Panc1 (cell line): ENCODE results near the gene SPDYC. TPM values are rescaled to one million over a fixed set of nuclear protein-coding genes. Genes with fewer than 3 reads are reported as not detected.

ENCODE experiments used
- ATAC-seq: fragments of 200-7000 bp; cut with Tn5 transposase; 2 replicates; pipeline ENCODE4 v1.9.1; 2020; ENCODE audit warnings: mild to moderate bottlenecking, moderate library complexity
- BruUV-seq: library from RNA; stranded (reverse); fragments of 400-500 nt; replicated peaks from 2 replicates; lab custom pipeline; 2021; lab: Mats Ljungman, UMichigan
- CTCF ChIA-PET: fragments of 300-600 bp; sonication (Branson Sonifier 250); formaldehyde crosslinking; loops from one replicate; lab custom pipeline; 2022; ENCODE audit warnings: antibody characterized with exemption; lab: Charles Lee
- POLR2A ChIA-PET: fragments of 300-600 bp; sonication (Branson Sonifier 250); formaldehyde crosslinking; loops from one replicate; lab custom pipeline; 2022; ENCODE audit warnings: antibody characterized with exemption; lab: Charles Lee
- DNase-seq: peaks from one replicate; pipeline ENCODE4 v3.0.0-alpha.2; 2010; ENCODE audit warnings: low read depth, low spot score
- H3K27ac ChIP-seq: 2 replicates; pipeline ENCODE4 v1.5.1; 2011; ENCODE audit warnings: mild to moderate bottlenecking, low read length, inconsistent platforms
- H3K27me3 ChIP-seq: fragments of 200-500 bp; sonication (Bioruptor generic); 2 replicates; pipeline ENCODE4 v1.6.0; 2014; ENCODE audit warnings: low read length, inconsistent platforms; ENCODE audit not compliant: control insufficient read depth, insufficient read depth
- H3K36me3 ChIP-seq: fragments of 200-500 bp; sonication (Bioruptor generic); 2 replicates; pipeline ENCODE4 v1.5.1; 2014; ENCODE audit warnings: inconsistent platforms, mild to moderate bottlenecking, low read length, moderate library complexity; ENCODE audit not compliant: control insufficient read depth, insufficient read depth
- H3K4me1 ChIP-seq: 2 replicates; pipeline ENCODE4 v1.5.1; 2011; ENCODE audit warnings: inconsistent platforms, mild to moderate bottlenecking, low read length, moderate library complexity; ENCODE audit not compliant: control insufficient read depth, insufficient read depth
- H3K4me3 ChIP-seq, 2 experiments: 2 replicates each; pipeline ENCODE4 v1.5.1; 2011 to 2012; ENCODE audit warnings: low read depth in 2 of 2, low read length in 2 of 2, mild to moderate bottlenecking in 2 of 2, inconsistent platforms in 1 of 2, moderate library complexity in 1 of 2
- H3K9me3 ChIP-seq: fragments of 200-500 bp; sonication (Bioruptor generic); 2 replicates; pipeline ENCODE4 v1.5.1; 2014; ENCODE audit warnings: low read depth, mild to moderate bottlenecking, inconsistent platforms, low read length, moderate library complexity; ENCODE audit not compliant: control insufficient read depth, insufficient read depth
- CTCF ChIP-seq: fragments of 450-650 bp; IDR thresholded peaks from 2 replicates; pipeline ENCODE4 v1.5.1; 2017; ENCODE audit warnings: mild to moderate bottlenecking
- POLR2AphosphoS5 ChIP-seq: IDR thresholded peaks from 2 replicates; pipeline ENCODE4 v1.6.1; 2012; ENCODE audit warnings: mild to moderate bottlenecking, low read depth, low read length, moderate library complexity
- SIN3A ChIP-seq: IDR thresholded peaks from 2 replicates; pipeline ENCODE4 v1.6.1; 2012; ENCODE audit warnings: low read depth, mild to moderate bottlenecking, low read length, moderate library complexity, borderline replicate concordance; ENCODE audit not compliant: insufficient read depth
- TCF7L2 ChIP-seq: IDR thresholded peaks from 2 replicates; pipeline ENCODE4 v1.6.1; 2011; ENCODE audit warnings: mild to moderate bottlenecking, low read depth, low read length, inconsistent platforms
- in situ Hi-C: cut with HindIII; loops from 2 replicates; pipeline ENCODE4 v1.10.0; 2016; ENCODE audit warnings: low sequenced_read_pairs, low pct_unique_long_range_greater_than_20kb
- intact Hi-C: fragments of 100-400 bp; cut with micrococcal nuclease; formaldehyde crosslinking; loops from one replicate; pipeline ENCODE4 v1.10.0; 2022; ENCODE audit not compliant: unreplicated experiment
- total RNA-seq: library from RNA; stranded (reverse); gene quantifications from one replicate; pipeline ENCODE4 v1.2.1, GENCODE V29; 2021; ENCODE audit not compliant: unreplicated experiment
- TF ChIP-seq, protein P1 (sequence below), 2 experiments: IDR thresholded peaks; 2 replicates each; pipeline ENCODE4 v1.6.1; 2011 to 2012; ENCODE audit warnings: low read depth in 2 of 2, control low read depth in 1 of 2, low read length in 1 of 2, mild to moderate bottlenecking in 1 of 2, moderate library complexity in 1 of 2; ENCODE audit not compliant: insufficient read depth in 1 of 2

Gene SPDYC
- total RNA-seq, 1 experiment from 2014 or later: not detected

- Histone ChIP-seq H3K9me3 (no peaks in the 10 kb centered on the region), H3K27ac (no peak overlapping the region), H3K4me1 (no peaks in the 10 kb centered on the region), H3K4me3 (no peak overlapping the region), H3K27me3 (no peaks in the 10 kb centered on the region), H3K36me3 (peaks cover 6% of the 10 kb centered on the region)
- CTCF ChIA-PET: interaction anchor here (0.5 to 1.1 kb wide), 3 partner anchors 42 to 124 kb away, joined by 3 to 6 read pairs (median 4); no protein-coding TSS in a partner anchor
- in situ Hi-C loops (no loop called here), intact Hi-C loops (no loop called here)
- TF ChIP-seq SIN3A (no peak), CTCF (no peak), TCF7L2 (no peak), POLR2AphosphoS5 (no peak)
- TF ChIP-seq, protein P1, sequence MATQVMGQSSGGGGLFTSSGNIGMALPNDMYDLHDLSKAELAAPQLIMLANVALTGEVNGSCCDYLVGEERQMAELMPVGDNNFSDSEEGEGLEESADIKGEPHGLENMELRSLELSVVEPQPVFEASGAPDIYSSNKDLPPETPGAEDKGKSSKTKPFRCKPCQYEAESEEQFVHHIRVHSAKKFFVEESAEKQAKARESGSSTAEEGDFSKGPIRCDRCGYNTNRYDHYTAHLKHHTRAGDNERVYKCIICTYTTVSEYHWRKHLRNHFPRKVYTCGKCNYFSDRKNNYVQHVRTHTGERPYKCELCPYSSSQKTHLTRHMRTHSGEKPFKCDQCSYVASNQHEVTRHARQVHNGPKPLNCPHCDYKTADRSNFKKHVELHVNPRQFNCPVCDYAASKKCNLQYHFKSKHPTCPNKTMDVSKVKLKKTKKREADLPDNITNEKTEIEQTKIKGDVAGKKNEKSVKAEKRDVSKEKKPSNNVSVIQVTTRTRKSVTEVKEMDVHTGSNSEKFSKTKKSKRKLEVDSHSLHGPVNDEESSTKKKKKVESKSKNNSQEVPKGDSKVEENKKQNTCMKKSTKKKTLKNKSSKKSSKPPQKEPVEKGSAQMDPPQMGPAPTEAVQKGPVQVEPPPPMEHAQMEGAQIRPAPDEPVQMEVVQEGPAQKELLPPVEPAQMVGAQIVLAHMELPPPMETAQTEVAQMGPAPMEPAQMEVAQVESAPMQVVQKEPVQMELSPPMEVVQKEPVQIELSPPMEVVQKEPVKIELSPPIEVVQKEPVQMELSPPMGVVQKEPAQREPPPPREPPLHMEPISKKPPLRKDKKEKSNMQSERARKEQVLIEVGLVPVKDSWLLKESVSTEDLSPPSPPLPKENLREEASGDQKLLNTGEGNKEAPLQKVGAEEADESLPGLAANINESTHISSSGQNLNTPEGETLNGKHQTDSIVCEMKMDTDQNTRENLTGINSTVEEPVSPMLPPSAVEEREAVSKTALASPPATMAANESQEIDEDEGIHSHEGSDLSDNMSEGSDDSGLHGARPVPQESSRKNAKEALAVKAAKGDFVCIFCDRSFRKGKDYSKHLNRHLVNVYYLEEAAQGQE (IDR thresholded peaks at IDR 0.05; ENCODE audit: insufficient read depth in 1 of 2, low read depth in 2 of 2, low read length in 1 of 2): no peak
- POLR2A ChIA-PET: no interaction called here
- no TSS peak for BruUV-seq
- no peak for DNase-seq
- ATAC-seq: no peak; the same call in 1 of the 2 replicates
Measured at GRCh38 chr11:65205602-65205967, 35.6 kb downstream of the SPDYC start.

GRCh38 chr11:65206441-65206841 lies 36.4 kb downstream of the SPDYC start:
- H3K4me1 ChIP-seq: no peaks in the 10 kb centered on the region
- no peaks in the 10 kb centered on the region for H3K9me3 ChIP-seq
- ATAC-seq (no peak), DNase-seq (no peak)
- ChIA-PET POLR2A (interaction anchor here (0.5 kb wide), 1 partner anchor 489 kb away, joined by 13 read pairs; no protein-coding TSS in a partner anchor), CTCF (interaction anchor here (0.5 to 0.9 kb wide), 2 partner anchors 34 to 43 kb away, joined by 5 to 6 read pairs; no protein-coding TSS in a partner anchor)
- no peak for TF ChIP-seq POLR2AphosphoS5
- no peak for TF ChIP-seq SIN3A
- TF ChIP-seq TCF7L2: no peak
- TF ChIP-seq, protein P1 (IDR thresholded peaks at IDR 0.05; ENCODE audit: insufficient read depth in 1 of 2, low read depth in 2 of 2, low read length in 1 of 2): no peak
- TF ChIP-seq CTCF: no peak
- no peak overlapping the region for H3K27ac ChIP-seq
- BruUV-seq: no TSS peak
- H3K27me3 ChIP-seq: no peaks in the 10 kb centered on the region
- in situ Hi-C loops (no loop called here), intact Hi-C loops (no loop called here)
- peaks cover 6% of the 10 kb centered on the region for H3K36me3 ChIP-seq
- no peak overlapping the region for H3K4me3 ChIP-seq
